Fibroblast of lung (primary cell): ENCODE measurements around the gene LSAMP.

Source experiments
- EZH2 ChIP-seq: IDR thresholded peaks from 2 replicates; pipeline ENCODE4 v1.5.1; 2012; ENCODE audit warnings: low read length, control low read depth, mild to moderate bottlenecking; ENCODE audit errors: missing control alignments
- TF ChIP-seq, protein P1 (sequence below), 2 donors: IDR thresholded peaks in 1 of 2; conservative IDR thresholded peaks in 1 of 2; 1 replicate in 1 of 2; 2 replicates in 1 of 2; pipeline ENCODE4 v1.5.1; 2011 to 2012; ENCODE audit warnings: low read length in 2 of 2, control low read depth in 1 of 2, inconsistent platforms in 1 of 2, low read depth in 1 of 2, mild to moderate bottlenecking in 1 of 2

DNA sequence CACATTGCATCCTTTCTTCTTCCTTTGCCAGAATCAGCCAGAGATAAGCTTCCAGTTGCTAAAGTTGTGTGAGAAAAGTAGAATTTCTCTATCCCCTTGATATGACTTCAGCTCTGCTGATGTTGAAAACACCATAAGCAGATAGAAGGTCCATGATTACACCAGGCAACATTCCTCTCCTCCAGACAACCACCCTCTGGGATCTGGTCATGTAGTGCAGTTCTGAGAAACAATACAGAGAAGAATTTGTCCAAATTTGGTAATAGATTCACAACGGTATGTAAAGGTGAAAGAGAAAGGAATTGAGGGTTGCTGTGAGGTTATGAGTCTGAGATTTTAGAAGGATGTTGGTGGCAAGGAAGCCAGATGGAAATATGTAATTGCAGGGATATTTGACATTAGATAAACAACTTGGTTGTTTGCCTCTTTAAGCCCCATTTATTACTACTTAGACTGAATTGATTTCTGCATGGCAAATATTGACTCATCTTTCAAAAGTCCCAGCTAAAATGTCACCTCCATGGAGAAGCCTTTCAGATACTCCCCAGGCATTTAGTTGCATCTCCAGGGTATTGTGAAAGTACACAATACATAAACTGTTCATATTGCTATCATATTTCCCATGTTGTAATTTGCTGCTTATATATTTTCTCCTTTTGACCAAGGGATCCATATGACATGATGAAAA, 687.1 kb downstream of the LSAMP start:
- TF ChIP-seq, protein P1, sequence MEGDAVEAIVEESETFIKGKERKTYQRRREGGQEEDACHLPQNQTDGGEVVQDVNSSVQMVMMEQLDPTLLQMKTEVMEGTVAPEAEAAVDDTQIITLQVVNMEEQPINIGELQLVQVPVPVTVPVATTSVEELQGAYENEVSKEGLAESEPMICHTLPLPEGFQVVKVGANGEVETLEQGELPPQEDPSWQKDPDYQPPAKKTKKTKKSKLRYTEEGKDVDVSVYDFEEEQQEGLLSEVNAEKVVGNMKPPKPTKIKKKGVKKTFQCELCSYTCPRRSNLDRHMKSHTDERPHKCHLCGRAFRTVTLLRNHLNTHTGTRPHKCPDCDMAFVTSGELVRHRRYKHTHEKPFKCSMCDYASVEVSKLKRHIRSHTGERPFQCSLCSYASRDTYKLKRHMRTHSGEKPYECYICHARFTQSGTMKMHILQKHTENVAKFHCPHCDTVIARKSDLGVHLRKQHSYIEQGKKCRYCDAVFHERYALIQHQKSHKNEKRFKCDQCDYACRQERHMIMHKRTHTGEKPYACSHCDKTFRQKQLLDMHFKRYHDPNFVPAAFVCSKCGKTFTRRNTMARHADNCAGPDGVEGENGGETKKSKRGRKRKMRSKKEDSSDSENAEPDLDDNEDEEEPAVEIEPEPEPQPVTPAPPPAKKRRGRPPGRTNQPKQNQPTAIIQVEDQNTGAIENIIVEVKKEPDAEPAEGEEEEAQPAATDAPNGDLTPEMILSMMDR (conservative IDR thresholded peaks at IDR 0.05 in 1 of 2, IDR thresholded peaks at IDR 0.05 in 1 of 2; ENCODE audit: low read depth in 1 of 2, low read length in 2 of 2): no peak
- no peak for TF ChIP-seq EZH2
